Measurements from ENCODE around the gene CROCC. TPM values are rescaled to one million over a fixed set of nuclear protein-coding genes. Genes with fewer than 3 reads are reported as not detected.

The CROCC gene
- total RNA-seq, 1 donor from 2014 or later = 24.7 TPM

DNA sequence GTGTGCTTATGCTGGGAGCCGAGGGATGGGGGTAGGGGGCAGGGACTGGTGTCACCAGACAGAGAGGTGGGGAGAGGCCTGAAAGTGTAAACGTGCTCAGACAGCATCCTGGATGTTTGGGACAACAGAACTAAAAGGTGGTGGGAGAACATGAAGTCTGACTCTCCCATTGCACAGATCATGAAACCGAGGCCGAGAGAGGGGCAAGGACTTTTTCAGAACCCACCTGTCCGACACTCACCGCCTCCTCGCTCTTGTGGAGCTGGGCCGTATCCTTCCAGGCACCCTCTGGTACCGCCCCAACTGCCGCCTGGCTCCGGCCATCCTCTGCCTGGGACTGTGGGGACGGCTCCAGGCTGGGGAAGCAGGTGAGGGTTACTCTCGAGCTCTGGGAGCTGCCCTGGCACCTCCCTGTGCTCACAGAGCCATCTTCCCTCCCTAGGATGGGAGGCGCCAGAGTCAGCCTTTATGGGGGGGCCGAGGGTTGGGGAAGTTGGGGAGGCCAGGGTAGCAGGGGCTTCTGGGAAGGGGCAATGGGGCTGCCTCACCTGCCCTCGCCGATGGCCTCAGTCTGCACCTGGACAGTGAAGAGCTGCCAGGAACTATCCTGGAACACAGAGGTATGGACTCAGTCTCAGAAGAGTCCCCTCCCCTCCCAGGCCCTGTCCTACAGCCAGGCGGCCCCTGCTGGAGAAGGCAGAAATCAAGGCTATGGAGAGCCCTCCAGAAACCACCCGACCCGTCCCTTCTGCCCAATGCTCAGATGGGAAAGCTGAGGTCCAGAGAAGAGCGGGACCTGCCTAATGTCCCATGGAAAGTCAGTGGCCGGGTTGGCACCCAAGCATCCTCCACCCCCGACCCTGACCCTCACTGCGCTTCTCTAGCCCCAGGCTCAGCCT lies 83.0 kb downstream of the CROCC start:
- peaks cover 14% of the 10 kb centered on the region for H3K4me1 Mint-ChIP-seq (ENCODE audit: low read depth)
- H3K36me3 Mint-ChIP-seq (ENCODE audit: low read depth) = peaks cover 18% of the 10 kb centered on the region
- H3K27me3 Mint-ChIP-seq (ENCODE audit: low read depth) = no peaks in the 10 kb centered on the region
- H3K9me3 Mint-ChIP-seq (ENCODE audit: low read depth) = no peaks in the 10 kb centered on the region
- H3K4me3 Mint-ChIP-seq (ENCODE audit: unreplicated experiment) = no peak overlapping the region
- no peak for DNase-seq (ENCODE audit: low spot score)
- peak overlapping the region; percentile 45 for H3K27ac Mint-ChIP-seq (ENCODE audit: unreplicated experiment)
- peak; percentile 33 for TF ChIP-seq CTCF (IDR thresholded peaks at IDR 0.05)

DNA sequence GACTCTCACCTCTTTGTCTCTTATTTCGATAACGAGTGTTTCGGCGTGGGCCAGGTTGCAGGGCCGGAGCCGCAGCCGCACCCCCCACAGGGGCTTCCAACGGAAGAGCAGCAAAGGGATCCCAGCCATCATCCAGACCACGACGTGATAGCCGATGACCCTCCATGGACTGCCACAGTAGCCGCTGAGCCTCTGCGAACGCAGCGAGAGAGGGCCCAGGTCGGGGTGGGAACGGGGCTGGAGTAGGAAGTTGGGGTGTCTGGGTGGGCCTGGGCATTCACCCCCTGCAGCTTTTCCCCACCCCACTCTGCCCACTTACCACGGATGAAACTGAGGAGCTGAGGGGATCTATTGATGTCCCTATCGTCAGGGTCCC lies 83.6 kb downstream of the CROCC start:
- no peaks in the 10 kb centered on the region for H3K9me3 Mint-ChIP-seq (ENCODE audit: low read depth)
- H3K4me1 Mint-ChIP-seq (ENCODE audit: low read depth) = peaks cover 21% of the 10 kb centered on the region

DNA sequence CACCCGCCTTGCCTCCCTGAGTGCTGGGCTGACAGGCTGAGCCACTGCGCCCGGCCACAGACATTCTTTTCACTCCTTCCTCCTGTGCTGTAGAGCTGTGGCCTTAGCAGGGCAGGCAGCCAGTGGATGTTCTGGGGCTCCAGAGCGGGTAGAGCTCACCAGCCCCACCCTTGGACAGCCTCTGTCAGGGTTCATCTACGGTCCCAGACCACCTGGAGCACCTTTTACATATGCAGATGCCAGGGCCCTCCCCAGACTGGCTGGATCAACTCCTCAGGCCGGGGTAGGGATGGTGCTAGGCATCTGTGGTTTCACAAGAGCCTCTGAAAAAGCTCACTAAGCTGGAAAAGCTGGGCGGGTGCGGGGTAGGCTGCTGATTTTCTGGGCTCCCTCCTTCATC lies 85.4 kb downstream of the CROCC start:
- DNase-seq (ENCODE audit: low spot score) = no peak
- H3K36me3 Mint-ChIP-seq (ENCODE audit: low read depth) = peaks cover 12% of the 10 kb centered on the region
- no peaks in the 10 kb centered on the region for H3K27me3 Mint-ChIP-seq (ENCODE audit: low read depth)
- no peak for TF ChIP-seq CTCF (IDR thresholded peaks at IDR 0.05)
- no peak overlapping the region for H3K27ac Mint-ChIP-seq (ENCODE audit: unreplicated experiment)
- peaks cover 31% of the 10 kb centered on the region for H3K4me1 Mint-ChIP-seq (ENCODE audit: low read depth)
- no peak overlapping the region for H3K4me3 Mint-ChIP-seq (ENCODE audit: unreplicated experiment)
- H3K9me3 Mint-ChIP-seq (ENCODE audit: low read depth) = no peaks in the 10 kb centered on the region

More for the DNA sequence above, 83.6 kb downstream of the CROCC start:
- H3K27me3 Mint-ChIP-seq (ENCODE audit: low read depth) = no peaks in the 10 kb centered on the region
- peaks cover 17% of the 10 kb centered on the region for H3K36me3 Mint-ChIP-seq (ENCODE audit: low read depth)
- no peak overlapping the region for H3K4me3 Mint-ChIP-seq (ENCODE audit: unreplicated experiment)
- H3K27ac Mint-ChIP-seq (ENCODE audit: unreplicated experiment) = no peak overlapping the region
- no peak for TF ChIP-seq CTCF (IDR thresholded peaks at IDR 0.05)
- no peak for DNase-seq (ENCODE audit: low spot score)

GRCh38 chr1:17008208-17008855 lies 86.6 kb downstream of the CROCC start:
- no peaks in the 10 kb centered on the region for H3K27me3 Mint-ChIP-seq (ENCODE audit: low read depth)
- no peak for DNase-seq (ENCODE audit: low spot score)
- H3K4me3 Mint-ChIP-seq (ENCODE audit: unreplicated experiment) = no peak overlapping the region
- TF ChIP-seq CTCF (IDR thresholded peaks at IDR 0.05) = no peak
- no peaks in the 10 kb centered on the region for H3K9me3 Mint-ChIP-seq (ENCODE audit: low read depth)
- peaks cover 8% of the 10 kb centered on the region for H3K36me3 Mint-ChIP-seq (ENCODE audit: low read depth)
- no peak overlapping the region for H3K27ac Mint-ChIP-seq (ENCODE audit: unreplicated experiment)
- peaks cover 44% of the 10 kb centered on the region for H3K4me1 Mint-ChIP-seq (ENCODE audit: low read depth)

DNA sequence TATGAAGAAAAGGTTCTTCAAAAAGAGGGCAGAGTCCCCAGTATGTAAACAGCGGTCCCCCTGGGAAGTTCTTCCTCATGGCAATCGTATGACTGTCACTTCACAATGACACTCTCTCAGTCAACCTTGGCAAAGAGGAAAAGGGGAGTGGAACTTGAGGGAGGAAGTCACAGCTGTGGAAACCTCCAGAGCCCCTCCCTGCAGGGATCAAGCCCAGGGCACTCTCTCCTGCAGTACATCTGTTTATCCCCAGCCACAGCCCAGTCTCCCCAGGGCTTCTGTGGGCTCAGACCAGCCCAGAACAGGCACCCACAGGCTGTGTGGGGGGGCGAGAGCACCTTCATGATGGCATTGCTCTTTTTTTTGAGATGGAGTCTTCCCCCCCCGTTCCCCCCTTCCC lies 88.0 kb downstream of the CROCC start:
- Mint-ChIP-seq H3K9me3 (ENCODE audit: low read depth) (no peaks in the 10 kb centered on the region), H3K27ac (ENCODE audit: unreplicated experiment) (no peak overlapping the region), H3K4me1 (ENCODE audit: low read depth) (peaks cover 44% of the 10 kb centered on the region), H3K4me3 (ENCODE audit: unreplicated experiment) (no peak overlapping the region), H3K36me3 (ENCODE audit: low read depth) (peaks cover 2% of the 10 kb centered on the region), H3K27me3 (ENCODE audit: low read depth) (no peaks in the 10 kb centered on the region)
- TF ChIP-seq CTCF (IDR thresholded peaks at IDR 0.05) = no peak
- peak; percentile 65 for DNase-seq (ENCODE audit: low spot score)

Data from chondrocyte (in vitro differentiated cells).